ENCODE results near the gene STXBP4.

GRCh38 chr17:55175788-55176427, 207.3 kb downstream of the STXBP4 start:
- TF ChIP-seq EZH2 (IDR thresholded peaks at IDR 0.05; ENCODE audit: low read depth, unreplicated experiment) (no peak), POLR2AphosphoS5 (IDR thresholded peaks at IDR 0.05; ENCODE audit: low read depth) (no peak), CREB1 (CRISPR knock-in tag; IDR thresholded peaks at IDR 0.05; ENCODE audit: low read depth) (no peak), JUNB (IDR thresholded peaks at IDR 0.05; ENCODE audit: unreplicated experiment) (no peak), NANOG (IDR thresholded peaks at IDR 0.05; ENCODE audit: borderline replicate concordance) (no peak)
- TF ChIP-seq, protein P1, sequence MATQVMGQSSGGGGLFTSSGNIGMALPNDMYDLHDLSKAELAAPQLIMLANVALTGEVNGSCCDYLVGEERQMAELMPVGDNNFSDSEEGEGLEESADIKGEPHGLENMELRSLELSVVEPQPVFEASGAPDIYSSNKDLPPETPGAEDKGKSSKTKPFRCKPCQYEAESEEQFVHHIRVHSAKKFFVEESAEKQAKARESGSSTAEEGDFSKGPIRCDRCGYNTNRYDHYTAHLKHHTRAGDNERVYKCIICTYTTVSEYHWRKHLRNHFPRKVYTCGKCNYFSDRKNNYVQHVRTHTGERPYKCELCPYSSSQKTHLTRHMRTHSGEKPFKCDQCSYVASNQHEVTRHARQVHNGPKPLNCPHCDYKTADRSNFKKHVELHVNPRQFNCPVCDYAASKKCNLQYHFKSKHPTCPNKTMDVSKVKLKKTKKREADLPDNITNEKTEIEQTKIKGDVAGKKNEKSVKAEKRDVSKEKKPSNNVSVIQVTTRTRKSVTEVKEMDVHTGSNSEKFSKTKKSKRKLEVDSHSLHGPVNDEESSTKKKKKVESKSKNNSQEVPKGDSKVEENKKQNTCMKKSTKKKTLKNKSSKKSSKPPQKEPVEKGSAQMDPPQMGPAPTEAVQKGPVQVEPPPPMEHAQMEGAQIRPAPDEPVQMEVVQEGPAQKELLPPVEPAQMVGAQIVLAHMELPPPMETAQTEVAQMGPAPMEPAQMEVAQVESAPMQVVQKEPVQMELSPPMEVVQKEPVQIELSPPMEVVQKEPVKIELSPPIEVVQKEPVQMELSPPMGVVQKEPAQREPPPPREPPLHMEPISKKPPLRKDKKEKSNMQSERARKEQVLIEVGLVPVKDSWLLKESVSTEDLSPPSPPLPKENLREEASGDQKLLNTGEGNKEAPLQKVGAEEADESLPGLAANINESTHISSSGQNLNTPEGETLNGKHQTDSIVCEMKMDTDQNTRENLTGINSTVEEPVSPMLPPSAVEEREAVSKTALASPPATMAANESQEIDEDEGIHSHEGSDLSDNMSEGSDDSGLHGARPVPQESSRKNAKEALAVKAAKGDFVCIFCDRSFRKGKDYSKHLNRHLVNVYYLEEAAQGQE (IDR thresholded peaks at IDR 0.05; ENCODE audit: unreplicated experiment) = no peak
- TF ChIP-seq, protein P2, sequence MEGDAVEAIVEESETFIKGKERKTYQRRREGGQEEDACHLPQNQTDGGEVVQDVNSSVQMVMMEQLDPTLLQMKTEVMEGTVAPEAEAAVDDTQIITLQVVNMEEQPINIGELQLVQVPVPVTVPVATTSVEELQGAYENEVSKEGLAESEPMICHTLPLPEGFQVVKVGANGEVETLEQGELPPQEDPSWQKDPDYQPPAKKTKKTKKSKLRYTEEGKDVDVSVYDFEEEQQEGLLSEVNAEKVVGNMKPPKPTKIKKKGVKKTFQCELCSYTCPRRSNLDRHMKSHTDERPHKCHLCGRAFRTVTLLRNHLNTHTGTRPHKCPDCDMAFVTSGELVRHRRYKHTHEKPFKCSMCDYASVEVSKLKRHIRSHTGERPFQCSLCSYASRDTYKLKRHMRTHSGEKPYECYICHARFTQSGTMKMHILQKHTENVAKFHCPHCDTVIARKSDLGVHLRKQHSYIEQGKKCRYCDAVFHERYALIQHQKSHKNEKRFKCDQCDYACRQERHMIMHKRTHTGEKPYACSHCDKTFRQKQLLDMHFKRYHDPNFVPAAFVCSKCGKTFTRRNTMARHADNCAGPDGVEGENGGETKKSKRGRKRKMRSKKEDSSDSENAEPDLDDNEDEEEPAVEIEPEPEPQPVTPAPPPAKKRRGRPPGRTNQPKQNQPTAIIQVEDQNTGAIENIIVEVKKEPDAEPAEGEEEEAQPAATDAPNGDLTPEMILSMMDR (conservative IDR thresholded peaks at IDR 0.05; ENCODE audit: low read depth in 2 of 2) = no peak
